Cardiac ventricle fibroblast (primary cell): ENCODE results near the gene FA2H. TPM values are rescaled to one million over a fixed set of nuclear protein-coding genes. Genes with fewer than 3 reads are reported as not detected.

ENCODE experiments used
- total RNA-seq: library from RNA; depleted of rRNA; stranded (reverse); fragments of >200 nt; gene quantifications from 2 replicates; pipeline ENCODE4 v1.2.3, GENCODE V29; 2015

Gene FA2H, protein sequence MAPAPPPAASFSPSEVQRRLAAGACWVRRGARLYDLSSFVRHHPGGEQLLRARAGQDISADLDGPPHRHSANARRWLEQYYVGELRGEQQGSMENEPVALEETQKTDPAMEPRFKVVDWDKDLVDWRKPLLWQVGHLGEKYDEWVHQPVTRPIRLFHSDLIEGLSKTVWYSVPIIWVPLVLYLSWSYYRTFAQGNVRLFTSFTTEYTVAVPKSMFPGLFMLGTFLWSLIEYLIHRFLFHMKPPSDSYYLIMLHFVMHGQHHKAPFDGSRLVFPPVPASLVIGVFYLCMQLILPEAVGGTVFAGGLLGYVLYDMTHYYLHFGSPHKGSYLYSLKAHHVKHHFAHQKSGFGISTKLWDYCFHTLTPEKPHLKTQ
- not detected in 2 replicates for total RNA-seq

DNA sequence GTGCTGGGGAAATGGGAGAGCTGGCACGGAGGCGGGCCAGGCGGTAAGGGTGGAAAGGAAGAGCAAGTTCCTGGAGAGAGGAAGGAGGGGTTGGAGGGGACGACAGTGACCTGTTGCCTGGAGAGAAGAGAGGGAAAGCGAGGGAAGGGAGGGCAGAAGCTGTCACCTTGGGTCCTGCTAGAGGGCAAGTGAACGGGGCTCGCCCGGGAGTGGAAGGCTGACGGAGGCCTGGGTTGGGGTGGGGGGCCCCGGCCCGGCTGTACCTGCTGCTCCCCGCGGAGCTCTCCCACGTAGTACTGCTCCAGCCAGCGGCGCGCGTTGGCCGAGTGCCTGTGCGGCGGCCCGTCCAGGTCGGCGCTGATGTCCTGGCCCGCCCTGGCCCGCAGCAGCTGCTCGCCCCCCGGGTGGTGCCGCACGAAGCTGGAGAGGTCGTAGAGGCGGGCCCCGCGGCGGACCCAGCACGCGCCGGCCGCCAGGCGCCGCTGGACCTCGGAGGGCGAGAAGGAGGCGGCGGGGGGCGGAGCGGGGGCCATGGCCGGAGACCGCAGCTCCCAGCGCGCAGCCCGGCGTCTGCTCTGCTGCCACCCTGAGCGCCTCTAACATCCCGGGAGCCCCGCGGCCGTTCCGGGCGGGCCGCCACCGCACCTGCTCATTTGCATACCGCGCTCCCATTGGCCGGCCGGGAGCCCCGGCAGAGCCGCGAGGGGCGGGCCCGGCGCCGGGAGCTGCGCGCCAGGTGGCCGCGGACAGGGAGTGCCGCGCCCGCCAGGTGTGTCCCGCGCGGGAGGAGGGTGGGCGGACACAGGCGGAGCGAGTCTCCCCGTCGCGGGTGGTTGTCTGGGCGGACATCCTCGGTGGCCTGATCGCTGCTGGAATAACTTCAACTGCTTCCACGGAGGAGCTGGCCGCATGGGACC, at the start of gene FA2H:
Gene FA2H (minus strand): TSS at position 598 of the 917 bp plus-strand sequence. CDS start 65 bp downstream, at position 533.

DNA sequence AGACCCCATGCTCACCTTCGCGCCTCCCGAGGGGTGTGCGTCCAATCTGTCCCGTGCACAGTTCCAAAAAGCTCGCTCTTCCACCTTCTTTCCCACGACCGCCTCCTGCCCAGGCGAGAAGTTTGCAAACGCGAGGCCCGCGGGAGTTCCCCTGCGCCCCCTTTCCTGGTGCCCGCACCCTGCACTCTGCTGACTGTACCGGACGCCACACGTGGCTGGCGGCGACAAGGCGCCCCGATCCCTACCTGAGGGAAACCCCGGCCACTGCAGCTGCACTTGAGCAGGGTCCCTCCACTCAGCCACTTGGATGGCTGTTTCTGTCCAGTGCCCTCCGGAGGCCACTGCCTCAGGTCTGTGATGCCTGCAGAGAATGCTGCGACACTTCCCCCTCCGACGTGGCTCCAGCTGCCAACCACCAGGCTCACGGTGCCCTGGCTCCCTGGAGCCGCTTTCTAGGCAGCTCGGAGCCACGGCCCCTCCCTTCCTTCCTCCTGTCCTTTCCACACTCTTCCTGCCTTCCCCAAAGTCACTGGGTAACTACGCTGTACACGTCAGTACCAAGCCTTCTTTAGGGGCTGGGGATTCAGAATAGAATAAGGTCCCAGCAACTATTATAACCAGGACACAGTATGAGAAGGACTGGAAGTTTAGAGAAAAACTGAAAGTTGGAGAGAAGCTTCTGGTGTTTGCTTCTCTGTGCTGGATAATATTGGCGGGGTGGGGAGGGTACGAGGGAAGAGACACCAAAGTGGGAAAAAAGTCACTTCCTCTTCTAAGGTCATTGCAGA, 74.0 kb downstream of the FA2H start, which contains the start of gene MLKL:
Gene MLKL (minus strand): TSS at position 425 of the 788 bp plus-strand sequence. CDS start 5,105 bp downstream, outside the sequence.

DNA sequence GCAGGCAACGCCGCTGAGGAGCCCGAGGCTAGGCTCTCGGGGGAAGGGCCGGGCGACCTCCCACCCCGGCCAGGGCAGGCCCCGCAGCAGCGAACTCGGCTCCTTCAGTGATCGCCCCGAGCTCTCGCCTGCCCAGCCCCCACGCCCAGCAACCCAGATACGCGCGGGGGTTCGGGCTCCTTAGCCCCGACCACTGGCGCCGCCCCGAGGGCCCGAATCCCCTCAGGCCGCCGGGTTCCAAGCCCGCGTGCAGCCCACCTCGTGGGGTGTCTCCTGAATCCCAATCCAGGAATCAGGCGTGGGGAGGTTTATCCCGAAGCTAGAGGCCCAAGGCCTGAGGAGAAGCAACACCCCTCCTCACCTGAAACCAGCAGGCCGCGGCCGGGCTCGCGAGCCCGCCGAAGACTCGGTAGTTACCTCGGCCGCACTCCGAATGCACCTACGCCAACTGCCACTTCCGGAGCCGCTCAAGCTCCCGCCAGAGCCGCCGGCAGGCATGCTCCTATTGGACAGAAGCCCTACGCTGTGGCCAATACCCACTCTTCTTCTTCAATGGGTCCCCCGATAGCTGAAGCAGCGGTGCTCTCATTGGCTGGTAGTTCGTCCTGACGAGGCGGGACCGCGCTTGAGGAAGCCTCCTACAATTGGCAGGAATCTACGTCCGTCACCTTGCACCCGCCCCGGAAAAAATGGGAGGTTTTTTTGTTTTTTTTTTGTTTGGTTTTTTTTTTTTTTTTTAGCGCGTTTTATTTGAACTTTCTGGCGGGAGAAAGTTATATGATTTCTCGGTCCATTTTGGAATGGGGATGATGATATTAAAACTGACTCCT, 108.0 kb downstream of the FA2H start, which contains the start of gene RFWD3:
Gene RFWD3 (minus strand): TSS at position 453 of the 830 bp plus-strand sequence. CDS start 5,428 bp downstream, outside the sequence.

Other genes starting within 250 kb of the FA2H start
- gene GLG1, start 167.7 kb downstream of the FA2H start, total RNA-seq: 215 and 258 TPM in 2 replicates
- gene RFWD3, start 107.9 kb downstream of the FA2H start, total RNA-seq: 8.1 and 10.5 TPM in 2 replicates
- gene MLKL, start 74.0 kb downstream of the FA2H start, total RNA-seq: 5.2 and 6.3 TPM in 2 replicates
- 12.9 and 15.4 TPM in 2 replicates for gene WDR59, start 210.3 kb upstream of the FA2H start, total RNA-seq
- 20.2 and 26.6 TPM in 2 replicates for gene ZNRF1, start 224.2 kb upstream of the FA2H start, total RNA-seq